ENCODE data around the gene WFDC8.

Gene WFDC8

DNA sequence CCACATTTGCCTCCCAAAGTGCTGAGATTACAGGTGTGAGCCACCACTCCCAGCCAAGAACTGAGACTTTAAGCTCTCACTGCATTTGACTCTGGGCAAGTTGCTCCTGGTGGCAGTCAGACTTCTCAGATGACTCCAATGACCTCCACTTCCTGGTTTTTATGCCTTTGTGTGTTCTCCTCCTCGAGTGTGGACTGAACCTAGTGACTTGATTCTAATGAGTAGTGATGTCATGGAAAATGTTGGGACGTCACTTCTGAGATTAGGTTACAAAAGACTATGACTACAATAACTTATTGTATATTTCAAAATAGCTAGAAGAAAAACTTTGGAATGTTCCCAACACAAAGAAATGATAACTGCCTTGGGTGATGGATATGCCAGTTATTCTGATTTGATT lies 75.7 kb downstream of the WFDC8 start:
- H3K36me3 Mint-ChIP-seq (ENCODE audit: insufficient read depth), result no peaks in the 10 kb centered on the region
- no peak overlapping the region for H3K27ac Mint-ChIP-seq (ENCODE audit: low read depth)
- DNase-seq (ENCODE audit: low spot score in 2 of 2) (no peak), ATAC-seq (replicated peaks; ENCODE audit: extremely low read depth, poor library complexity, severe bottlenecking) (no peak)
- no peaks in the 10 kb centered on the region for H3K4me1 Mint-ChIP-seq
- H3K9me3 Mint-ChIP-seq, result no peaks in the 10 kb centered on the region
- peaks cover 94% of the 10 kb centered on the region for H3K27me3 Mint-ChIP-seq
- no peak overlapping the region for H3K4me3 Mint-ChIP-seq

DNA sequence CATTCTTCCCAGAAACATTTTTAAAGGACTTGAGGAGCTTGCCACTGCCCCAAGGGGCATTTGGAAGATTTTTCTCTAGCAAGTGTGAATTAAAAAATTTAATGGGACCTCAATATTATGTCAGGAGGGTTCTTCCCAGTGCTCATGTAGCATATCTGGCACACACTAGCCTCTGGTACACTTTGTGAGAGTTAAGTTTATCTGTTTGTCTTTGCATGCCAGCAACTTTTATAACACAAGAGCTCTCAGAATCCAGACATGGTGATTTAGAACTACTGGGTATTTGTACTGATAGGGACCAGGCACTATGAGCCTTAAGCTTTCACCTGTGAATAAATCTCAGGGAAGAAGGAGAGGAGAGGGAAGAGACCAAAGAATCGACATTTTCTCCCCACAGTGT lies 76.5 kb downstream of the WFDC8 start:
- Mint-ChIP-seq H3K27me3 (peaks cover 85% of the 10 kb centered on the region), H3K4me1 (no peaks in the 10 kb centered on the region), H3K4me3 (no peak overlapping the region), H3K9me3 (no peaks in the 10 kb centered on the region), H3K27ac (ENCODE audit: low read depth) (no peak overlapping the region), H3K36me3 (ENCODE audit: insufficient read depth) (no peaks in the 10 kb centered on the region)
- DNase-seq (ENCODE audit: low spot score in 2 of 2) (no peak), ATAC-seq (replicated peaks; ENCODE audit: extremely low read depth, poor library complexity, severe bottlenecking) (no peak)

Measured in central memory CD8-positive, alpha-beta T cell (primary cell).